CD4-positive, alpha-beta T cell (primary cell): ENCODE measurements around the gene BICC1. TPM values are rescaled to one million over a fixed set of nuclear protein-coding genes. Genes with fewer than 3 reads are reported as not detected.

ENCODE experiments used
- ATAC-seq: fragments of 200-7000 bp; cut with Tn5 transposase; one replicate; pipeline ENCODE4 v1.10.0; 2022; ENCODE audit warnings: mild to moderate bottlenecking; ENCODE audit not compliant: poor library complexity
- CTCF ChIA-PET: fragments of 350-600 bp; sonication (Branson Sonifier 250); formaldehyde crosslinking; loops from one replicate; lab custom pipeline; 2021; ENCODE audit warnings: antibody characterized with exemption, inconsistent platforms; lab: Charles Lee
- POLR2A ChIA-PET: fragments of 350-600 bp; sonication (Branson Sonifier 250); formaldehyde crosslinking; loops from one replicate; lab custom pipeline; 2021; ENCODE audit warnings: antibody characterized with exemption, inconsistent platforms; lab: Charles Lee
- DNase-seq, 14 experiments: peaks; one replicate each; pipeline ENCODE4 v3.0.0-alpha.2; 2013 to 2020; ENCODE audit warnings: mixed read lengths in 2 of 14
- H3K27ac ChIP-seq, 2 donors: one replicate each; pipeline versions ENCODE4 v1.5.1 to v1.7.0; 2013; ENCODE audit warnings: low read length in 2 of 2, low read depth in 1 of 2, mild to moderate bottlenecking in 1 of 2
- H3K27me3 ChIP-seq, 2 experiments: 1 replicate in 1 of 2; 2 replicates in 1 of 2; pipeline versions ENCODE4 v1.6.1 to v1.7.0; 2013; ENCODE audit warnings: low read length in 2 of 2, control low read depth in 1 of 2, mild to moderate bottlenecking in 1 of 2, moderate library complexity in 1 of 2; ENCODE audit not compliant: insufficient read depth in 2 of 2, control insufficient read depth in 1 of 2
- H3K36me3 ChIP-seq: one replicate; pipeline ENCODE4 v1.6.1; 2013; ENCODE audit warnings: low read length, control low read depth; ENCODE audit not compliant: insufficient read depth
- H3K4me1 ChIP-seq: one replicate; pipeline ENCODE4 v1.6.1; 2013; ENCODE audit warnings: low read length, control low read depth; ENCODE audit not compliant: insufficient read depth
- H3K4me3 ChIP-seq: one replicate; pipeline ENCODE4 v1.5.1; 2013; ENCODE audit warnings: mild to moderate bottlenecking, low read length, moderate library complexity
- H3K9me3 ChIP-seq, 2 experiments: 1 replicate in 1 of 2; 2 replicates in 1 of 2; pipeline versions ENCODE4 v1.6.1 to v1.7.0; 2013; ENCODE audit warnings: low read length in 2 of 2, mild to moderate bottlenecking in 2 of 2, control low read depth in 1 of 2, moderate library complexity in 1 of 2; ENCODE audit not compliant: control insufficient read depth in 1 of 2, insufficient read depth in 1 of 2
- H3K27ac Mint-ChIP-seq: one replicate; pipeline ENCODE4 v1.8.0; 2020; ENCODE audit warnings: mixed read lengths
- H3K27me3 Mint-ChIP-seq: one replicate; pipeline ENCODE4 v1.8.0; 2021; ENCODE audit warnings: mixed read lengths
- H3K36me3 Mint-ChIP-seq: one replicate; pipeline ENCODE4 v1.8.0; 2021; ENCODE audit warnings: low read depth, mixed read lengths
- H3K4me1 Mint-ChIP-seq: one replicate; pipeline ENCODE4 v1.8.0; 2021; ENCODE audit warnings: low read depth, mixed read lengths
- H3K4me3 Mint-ChIP-seq: one replicate; pipeline ENCODE4 v1.8.0; 2020; ENCODE audit warnings: mild to moderate bottlenecking, mixed read lengths
- H3K9me3 Mint-ChIP-seq: one replicate; pipeline ENCODE4 v1.8.0; 2020; ENCODE audit warnings: mixed read lengths
- CTCF ChIP-seq: fragments of 200-600 bp; IDR thresholded peaks from one replicate; pipeline ENCODE4 v1.8.0; 2022; ENCODE audit warnings: antibody characterized with exemption, mild to moderate bottlenecking
- intact Hi-C, 2 experiments: fragments of 100-400 bp; cut with DNase I in 1 of 2; cut with micrococcal nuclease in 1 of 2; formaldehyde crosslinking; loops; one replicate each; pipeline versions ENCODE4 v1.15.1 to v1.9.0; 2023 to 2025; cut with DNase I, micrococcal nuclease
- total RNA-seq, 174 experiments: library from RNA in 2 of 174; stranded (reverse) in 2 of 174; gene quantifications; one replicate each; pipeline ENCODE4 v1.2.3 and lab custom pipeline; 2021 to 2026

The BICC1 gene
- total RNA-seq, 2 experiments from 2014 or later = not detected

- Histone ChIP-seq H3K36me3 (no peaks in the 10 kb centered on the region), H3K4me3 (no peak overlapping the region), H3K4me1 (no peaks in the 10 kb centered on the region), H3K27me3 (peaks cover 2 to 5% of the 10 kb centered on the region in 2 experiments), H3K9me3 (no peaks in the 10 kb centered on the region), H3K27ac (no peak overlapping the region)
- TF ChIP-seq CTCF = no peak
- H3K27me3 Mint-ChIP-seq = peaks cover 51% of the 10 kb centered on the region
- no peak overlapping the region for H3K27ac Mint-ChIP-seq
- intact Hi-C loops = no loop called here
- ATAC-seq (no peak), DNase-seq (no peak)
- H3K36me3 Mint-ChIP-seq = no peaks in the 10 kb centered on the region
- ChIA-PET CTCF (no interaction called here), POLR2A (no interaction called here)
- H3K9me3 Mint-ChIP-seq = no peaks in the 10 kb centered on the region
- no peaks in the 10 kb centered on the region for H3K4me1 Mint-ChIP-seq
- no peak overlapping the region for H3K4me3 Mint-ChIP-seq
Observed at GRCh38 chr10:58477122-58477521, 35.5 kb upstream of the BICC1 start.

- no peak overlapping the region for H3K27ac Mint-ChIP-seq
- no peak for DNase-seq
- no peaks in the 10 kb centered on the region for H3K36me3 ChIP-seq
- intact Hi-C loops = no loop called here
- TF ChIP-seq CTCF = no peak
- H3K4me3 Mint-ChIP-seq = no peak overlapping the region
- peaks cover 2 to 5% of the 10 kb centered on the region in 2 experiments for H3K27me3 ChIP-seq
- H3K4me1 ChIP-seq = no peaks in the 10 kb centered on the region
- no peak overlapping the region for H3K27ac ChIP-seq
- no peaks in the 10 kb centered on the region for H3K36me3 Mint-ChIP-seq
- ATAC-seq = no peak
- H3K9me3 Mint-ChIP-seq = no peaks in the 10 kb centered on the region
- ChIA-PET CTCF (no interaction called here), POLR2A (no interaction called here)
- H3K4me1 Mint-ChIP-seq = no peaks in the 10 kb centered on the region
- no peaks in the 10 kb centered on the region for H3K9me3 ChIP-seq
- H3K27me3 Mint-ChIP-seq = peaks cover 44% of the 10 kb centered on the region
- no peak overlapping the region for H3K4me3 ChIP-seq
Observed at GRCh38 chr10:58477902-58478301, 34.8 kb upstream of the BICC1 start.

GRCh38 chr10:58479045-58479444, 33.6 kb upstream of the BICC1 start:
- H3K36me3 ChIP-seq = no peaks in the 10 kb centered on the region
- H3K9me3 ChIP-seq = no peaks in the 10 kb centered on the region
- CTCF ChIA-PET = no interaction called here
- H3K27me3 Mint-ChIP-seq = peaks cover 40% of the 10 kb centered on the region
- no peaks in the 10 kb centered on the region for H3K4me1 ChIP-seq
- no peak overlapping the region for H3K4me3 ChIP-seq
- no peak for DNase-seq
- POLR2A ChIA-PET = no interaction called here
- no peak overlapping the region for H3K27ac Mint-ChIP-seq
- no peak for TF ChIP-seq CTCF
- H3K27me3 ChIP-seq = peaks cover 2 to 5% of the 10 kb centered on the region in 2 experiments
- H3K4me3 Mint-ChIP-seq = no peak overlapping the region
- no peak for ATAC-seq
- H3K36me3 Mint-ChIP-seq = no peaks in the 10 kb centered on the region
- no peaks in the 10 kb centered on the region for H3K9me3 Mint-ChIP-seq
- H3K4me1 Mint-ChIP-seq = no peaks in the 10 kb centered on the region
- intact Hi-C loops = no loop called here
- H3K27ac ChIP-seq = no peak overlapping the region
